HK-2 (cell line): Measurements from ENCODE around the gene CXCR2.

ENCODE experiments used
- DNase-seq: peaks from one replicate; pipeline ENCODE4 v3.0.0-alpha.2; 2018; ENCODE audit not compliant: unreplicated experiment

CXCR2 gene

GRCh38 chr2:218186355-218186766, 60.5 kb downstream of the CXCR2 start:
- peak; percentile 57 for DNase-seq
